GM19023 (cell line): ENCODE measurements around the gene HGF.

Experiments
- ATAC-seq: cut with Tn5 transposase; IDR thresholded peaks from one replicate; pipeline ENCODE4 v1.9.1; 2021; ENCODE audit warnings: mild to moderate bottlenecking, moderate library complexity; ENCODE audit not compliant: unreplicated experiment

Gene HGF

GRCh38 chr7:81776948-81777630 is 7.2 kb upstream of the HGF start:
- no peak for ATAC-seq

- ATAC-seq = no peak
Measured at GRCh38 chr7:81776161-81776560, 6.3 kb upstream of the HGF start.

- ATAC-seq = no peak
Measured at GRCh38 chr7:81775560-81775959, 5.7 kb upstream of the HGF start.

- no peak for ATAC-seq
Measured at GRCh38 chr7:81774551-81774950, 4.7 kb upstream of the HGF start.

- ATAC-seq = no peak
Measured at GRCh38 chr7:81770728-81771223, 929 bp upstream of the HGF start.

- no peak for ATAC-seq
Measured at GRCh38 chr7:81768951-81769778, 682 bp downstream of the HGF start.

- no peak for ATAC-seq
Measured at GRCh38 chr7:81767926-81768325, 1.9 kb downstream of the HGF start.

- ATAC-seq = no peak
Measured at GRCh38 chr7:81761821-81762220, 8.0 kb downstream of the HGF start.

GRCh38 chr7:81761031-81761430 is 8.8 kb downstream of the HGF start:
- ATAC-seq = no peak

- ATAC-seq = no peak
Measured at GRCh38 chr7:81754918-81755696, 14.7 kb downstream of the HGF start.

- ATAC-seq = no peak
Measured at GRCh38 chr7:81753392-81753791, 16.5 kb downstream of the HGF start.

- ATAC-seq = no peak
Measured at GRCh38 chr7:81752318-81752714, 17.5 kb downstream of the HGF start.

GRCh38 chr7:81751619-81752317 is 18.1 kb downstream of the HGF start:
- no peak for ATAC-seq

- ATAC-seq = no peak
Measured at GRCh38 chr7:81745637-81746036, 24.2 kb downstream of the HGF start.

- no peak for ATAC-seq
Measured at GRCh38 chr7:81744389-81744788, 25.5 kb downstream of the HGF start.

GRCh38 chr7:81743665-81744064 is 26.2 kb downstream of the HGF start:
- ATAC-seq = no peak

- no peak for ATAC-seq
Measured at GRCh38 chr7:81743201-81743600, 26.6 kb downstream of the HGF start.

GRCh38 chr7:81740403-81740802 is 29.4 kb downstream of the HGF start:
- ATAC-seq = no peak

- no peak for ATAC-seq
Measured at GRCh38 chr7:81736091-81736490, 33.8 kb downstream of the HGF start.

- no peak for ATAC-seq
Measured at GRCh38 chr7:81725812-81726127, 44.1 kb downstream of the HGF start.
